Middle frontal gyrus (tissue), 1 donor: ENCODE data around the gene C14orf39.
"Not testable (repeated sequence)": the region's sequence is repeated elsewhere in the genome, so short reads cannot be mapped to it uniquely, and the experiment has no call there.

Experiments
- DNase-seq: peaks from one replicate; pipeline ENCODE4 v3.0.0-alpha.2; 2015; ENCODE audit warnings: low spot score; ENCODE audit errors: extremely low spot score

Gene C14orf39

DNA sequence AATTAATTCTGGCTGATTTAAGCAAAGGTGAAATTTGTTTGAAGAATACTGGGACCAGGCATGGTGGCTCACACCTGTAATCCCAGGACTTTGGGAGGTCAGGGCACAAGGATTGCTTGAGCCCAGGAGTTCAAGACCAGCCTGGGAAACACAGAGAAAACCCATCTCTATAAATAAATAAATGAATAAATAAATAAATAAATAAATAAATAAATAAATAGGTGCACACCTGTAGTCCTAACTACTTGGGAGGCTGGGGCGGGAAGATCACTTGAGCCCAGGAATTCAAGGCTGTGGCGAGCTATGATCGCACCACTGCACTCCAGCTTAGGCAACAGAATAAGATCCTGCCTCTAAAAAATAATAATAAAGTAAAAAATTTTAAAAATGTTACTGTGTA, 4.4 kb upstream of the C14orf39 start:
- DNase-seq: no peak

DNA sequence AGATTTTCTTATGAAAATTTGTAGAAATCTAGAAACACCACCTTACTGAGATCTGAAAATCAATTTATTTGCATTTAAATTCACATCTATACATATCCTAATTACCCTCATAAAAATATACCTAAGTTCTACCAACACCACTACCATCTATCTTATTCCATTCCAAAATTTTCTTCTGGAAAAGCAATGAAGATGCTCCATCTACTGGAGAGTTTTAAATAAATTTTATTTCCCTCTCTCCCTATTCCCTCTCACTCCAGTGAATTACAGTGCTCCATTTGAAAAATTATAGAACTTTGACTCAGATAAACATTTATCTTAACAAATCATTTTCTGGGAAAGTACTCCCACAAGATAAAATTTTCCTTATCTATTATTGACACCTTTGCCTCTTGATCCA, 2.3 kb upstream of the C14orf39 start:
- no peak for DNase-seq

DNA sequence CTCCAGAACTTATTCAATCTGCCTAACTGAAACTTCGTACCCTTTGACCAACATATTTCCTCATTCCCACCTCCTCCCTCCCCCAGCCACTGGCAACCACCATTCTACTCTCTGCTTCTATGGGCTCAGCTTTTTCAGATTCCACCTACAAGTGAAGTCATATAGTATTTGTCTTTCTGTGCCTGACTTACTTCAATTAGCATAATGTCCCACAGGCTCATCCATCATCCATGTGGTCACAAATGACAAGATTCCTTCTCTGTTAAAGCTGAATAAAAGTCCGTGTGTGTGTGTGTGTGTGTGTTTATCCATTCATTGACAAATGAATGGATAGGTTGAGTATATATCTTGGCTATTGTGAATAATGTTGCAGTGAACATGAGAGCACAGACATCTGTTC, 1.3 kb upstream of the C14orf39 start:
- no peak for DNase-seq

DNA sequence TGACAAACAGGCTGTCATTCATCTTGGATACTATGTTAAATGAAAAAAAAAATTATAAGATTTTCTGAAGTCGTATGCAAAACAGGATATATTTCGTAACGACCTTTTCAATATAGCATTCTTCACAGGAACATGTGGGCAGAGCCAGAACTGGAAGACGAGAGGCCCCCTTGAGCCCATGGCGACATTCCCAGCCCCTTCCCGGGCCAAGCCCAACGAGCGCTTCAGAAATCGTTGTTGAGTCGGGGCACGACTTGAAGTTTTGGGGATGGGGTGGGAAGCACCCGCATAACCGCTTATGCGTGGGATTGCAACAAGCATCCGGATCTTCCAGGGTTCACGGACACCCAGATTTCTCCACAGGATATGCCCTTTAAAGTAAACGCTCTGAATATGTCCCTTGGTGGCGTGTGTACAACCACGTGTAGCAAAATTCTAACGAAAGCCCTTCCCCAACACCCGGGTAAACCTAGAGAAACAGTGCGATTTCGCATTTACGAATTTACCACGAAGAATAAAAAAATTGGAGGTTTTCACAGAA, 736 bp downstream of the C14orf39 start:
- no peak for DNase-seq

DNA sequence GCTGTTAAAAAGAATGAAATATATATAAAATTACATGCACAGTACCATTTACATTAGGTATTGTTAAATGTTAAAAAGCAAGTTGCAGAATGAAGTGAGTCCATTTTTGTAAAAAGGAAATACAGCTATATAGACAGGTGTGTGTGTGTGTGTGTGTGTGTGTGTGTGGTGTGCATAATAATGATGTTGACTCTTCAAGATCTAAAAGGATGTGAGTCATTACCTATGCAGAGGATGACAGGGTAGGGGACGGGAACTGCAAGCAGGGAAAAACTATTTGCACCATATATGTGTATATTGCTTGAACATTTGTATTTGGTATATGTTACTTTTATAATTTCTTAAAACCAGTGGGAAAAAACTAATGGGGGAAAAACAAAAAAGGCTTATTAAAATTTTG, 3.1 kb downstream of the C14orf39 start:
- DNase-seq: no peak

DNA sequence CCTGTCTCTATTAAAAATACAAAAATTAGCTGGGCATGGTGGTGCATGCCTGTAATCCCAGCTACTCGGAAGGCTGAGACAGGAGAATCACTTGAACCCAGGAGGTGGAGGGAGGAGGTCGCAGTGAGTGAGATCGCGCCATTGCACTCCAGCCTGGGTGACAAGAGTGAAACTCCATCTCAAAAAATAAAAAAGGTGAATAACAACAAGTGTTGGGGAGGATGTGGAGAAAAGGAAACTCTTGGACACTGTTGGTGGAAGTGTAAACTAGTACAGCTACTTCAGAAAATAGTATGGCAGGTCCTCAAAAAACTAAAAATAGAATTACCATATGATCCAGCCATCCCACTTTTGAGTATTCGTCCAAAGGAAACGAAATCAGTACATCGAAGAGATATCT, 5.6 kb downstream of the C14orf39 start:
- not testable (repeated sequence) for DNase-seq

DNA sequence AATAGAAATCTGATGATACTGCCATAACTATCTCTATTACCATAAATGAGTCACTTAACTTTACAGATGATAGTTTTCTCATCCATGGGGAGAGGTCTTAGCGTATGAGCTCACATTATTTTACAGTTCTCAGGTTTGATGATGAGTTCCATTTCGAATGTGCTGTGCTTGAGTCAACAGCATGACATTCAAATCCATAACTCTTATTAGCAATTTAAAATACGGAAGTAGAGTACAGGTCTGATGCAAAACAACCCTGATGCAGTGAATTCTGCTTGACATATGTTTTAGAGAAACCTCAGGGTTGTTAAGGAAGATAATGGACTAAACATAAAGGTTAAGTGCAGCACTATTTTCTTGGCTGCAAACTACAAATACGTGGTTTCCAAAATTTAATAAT, 30.0 kb downstream of the C14orf39 start:
- DNase-seq: no peak

DNA sequence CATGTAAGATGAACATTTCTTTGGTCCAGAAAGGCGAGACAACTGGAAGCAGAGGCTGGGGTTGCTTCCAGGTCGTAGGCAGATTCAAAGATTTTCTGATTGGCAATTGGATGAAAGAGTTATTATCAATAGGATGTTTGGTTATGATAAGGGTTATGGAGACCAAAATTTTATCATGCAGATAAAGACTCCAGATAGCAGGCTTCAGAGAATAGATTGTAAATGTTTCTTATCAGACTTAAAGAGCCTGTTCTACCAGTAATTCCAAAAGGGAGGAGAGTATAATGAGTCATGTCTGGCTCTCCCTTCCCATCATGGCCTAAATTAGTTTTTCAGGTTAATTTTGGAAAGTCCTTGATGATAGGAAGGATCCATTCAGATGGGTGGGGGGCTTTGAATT, 55.6 kb downstream of the C14orf39 start:
- DNase-seq: no peak

DNA sequence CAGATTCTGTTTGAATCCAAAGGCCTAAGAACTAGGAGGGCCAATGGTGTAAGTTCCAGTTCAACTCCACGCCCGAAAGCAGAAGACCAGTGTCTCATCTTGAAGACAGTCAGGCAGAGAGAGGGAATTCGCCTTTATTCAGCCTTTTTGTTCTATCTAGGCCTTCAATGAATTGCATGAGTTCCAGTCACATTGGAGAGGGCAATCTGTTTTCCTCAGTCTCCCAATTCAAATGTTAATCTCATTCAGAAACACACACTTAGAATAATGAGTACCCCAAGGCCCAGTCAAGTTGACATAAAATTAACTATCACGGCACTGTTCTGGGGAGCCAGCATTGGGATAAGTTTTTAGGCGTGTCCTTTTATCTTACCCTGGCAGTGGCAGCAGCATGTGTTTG, 65.8 kb downstream of the C14orf39 start:
- no peak for DNase-seq

DNA sequence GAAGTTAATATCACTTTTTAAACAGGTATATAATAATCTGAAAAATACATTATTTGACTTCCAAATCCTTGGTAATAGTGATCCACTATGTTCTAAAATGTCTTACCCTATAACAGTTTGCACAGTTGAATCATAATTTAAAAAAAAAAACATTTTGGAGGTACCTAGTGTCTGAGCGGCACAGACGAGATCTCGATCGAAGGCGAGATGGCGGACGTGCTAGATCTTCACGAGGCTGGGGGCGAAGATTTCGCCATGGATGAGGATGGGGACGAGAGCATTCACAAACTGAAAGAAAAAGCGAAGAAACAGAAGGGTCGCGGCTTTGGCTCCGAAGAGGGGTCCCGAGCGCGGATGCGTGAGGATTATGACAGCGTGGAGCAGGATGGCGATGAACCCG, 88.3 kb downstream of the C14orf39 start:
- DNase-seq: not testable (repeated sequence)

DNA sequence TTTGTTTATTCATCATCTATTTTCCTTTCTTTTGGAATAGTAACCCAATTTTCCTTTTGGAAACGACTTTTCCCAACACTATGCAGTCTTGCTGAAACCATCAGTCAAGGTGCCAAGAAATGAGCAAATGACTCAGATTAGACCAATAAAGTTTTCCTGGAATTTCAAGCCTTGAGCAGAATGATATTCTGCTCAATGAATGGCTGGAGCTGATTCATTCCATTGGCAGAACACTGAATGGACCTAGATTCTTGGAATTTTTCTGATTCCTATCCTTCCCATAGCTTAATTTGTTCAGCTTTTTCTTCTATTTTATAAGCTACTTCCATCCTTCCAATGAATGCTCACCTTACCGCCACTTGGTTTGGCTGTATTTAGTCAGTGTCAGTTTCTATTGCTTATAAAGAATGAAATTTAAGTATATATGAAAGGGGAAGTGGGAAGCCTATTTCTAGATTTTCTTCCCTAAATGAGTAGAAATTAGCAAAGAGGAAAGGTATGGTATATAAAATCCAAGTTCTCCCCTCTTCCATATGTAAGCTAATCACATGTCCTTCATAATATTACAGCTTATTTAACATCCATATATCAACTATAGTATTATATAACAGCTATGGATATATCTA, 89.0 kb downstream of the C14orf39 start:
- DNase-seq: no peak
